Thyroid gland (tissue), 4 donors: ENCODE data around the gene LRRC28.

Source experiments
- POLR2A ChIP-seq, 2 donors: fragments of 450-650 bp; IDR thresholded peaks; one replicate each; pipeline ENCODE4 v1.6.1; 2017; ENCODE audit warnings: antibody characterized with exemption in 2 of 2, mild to moderate bottlenecking in 2 of 2, moderate library complexity in 1 of 2
- TF ChIP-seq, protein P1 (sequence below), 6 experiments: fragments of 200-600 bp in 3 of 6; fragments of 450-650 bp in 3 of 6; sonication (generic) in 3 of 6; IDR thresholded peaks; one replicate each; pipeline ENCODE4 v1.5.1; 2016 to 2019; ENCODE audit warnings: antibody characterized with exemption in 6 of 6, mild to moderate bottlenecking in 2 of 6, inconsistent platforms in 1 of 6, moderate library complexity in 1 of 6

DNA sequence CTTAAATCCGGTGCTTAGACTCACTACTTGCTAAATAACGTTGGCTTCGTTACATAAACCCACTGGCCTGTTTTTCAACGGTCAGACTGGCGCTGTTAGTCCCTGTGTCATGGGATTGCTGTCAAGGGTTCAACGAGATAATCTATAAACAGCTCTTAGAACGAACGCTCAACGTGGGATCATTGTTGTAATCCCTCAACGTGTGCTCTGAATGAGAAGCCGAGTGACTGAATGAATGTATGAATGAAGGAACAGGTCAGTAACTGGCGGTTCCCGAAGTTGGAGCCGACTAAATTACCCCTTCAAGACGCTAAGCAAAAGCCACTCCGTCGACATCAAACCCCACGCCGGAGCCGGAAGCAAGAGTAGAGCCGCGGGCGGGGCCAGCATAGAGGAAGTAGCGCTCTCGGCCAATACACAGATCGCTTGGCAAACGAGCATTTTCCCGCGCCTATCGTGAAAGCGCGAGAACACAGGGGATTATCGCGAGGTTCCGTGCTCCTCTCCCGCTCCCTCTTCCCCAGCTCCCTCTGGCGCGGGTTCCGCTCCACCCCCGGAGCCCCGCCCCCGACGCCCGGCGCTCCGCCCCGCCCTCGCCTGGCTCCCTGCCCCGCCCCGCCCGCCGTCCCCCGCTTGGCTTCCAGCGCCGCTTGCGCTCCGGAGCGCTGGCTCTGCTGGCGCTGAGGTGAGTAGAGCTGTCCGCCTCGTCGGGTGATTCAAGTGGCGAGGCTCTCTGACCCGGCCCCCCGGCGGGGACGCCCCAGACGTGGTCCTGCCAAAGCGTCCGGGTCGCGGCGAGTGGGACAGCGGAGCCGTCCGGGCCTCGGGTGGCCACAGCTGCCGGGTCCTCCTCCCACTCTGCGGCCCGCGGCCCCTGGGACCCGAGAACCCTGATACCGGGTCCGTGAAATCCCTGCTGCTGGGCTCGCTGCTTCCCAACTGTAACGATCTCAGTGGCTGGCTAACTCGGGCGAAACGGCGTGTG is at the start of gene LRRC28:
- TF ChIP-seq POLR2A (IDR thresholded peaks at IDR 0.05) = peak; percentile 70 to 88
- TF ChIP-seq, protein P1, sequence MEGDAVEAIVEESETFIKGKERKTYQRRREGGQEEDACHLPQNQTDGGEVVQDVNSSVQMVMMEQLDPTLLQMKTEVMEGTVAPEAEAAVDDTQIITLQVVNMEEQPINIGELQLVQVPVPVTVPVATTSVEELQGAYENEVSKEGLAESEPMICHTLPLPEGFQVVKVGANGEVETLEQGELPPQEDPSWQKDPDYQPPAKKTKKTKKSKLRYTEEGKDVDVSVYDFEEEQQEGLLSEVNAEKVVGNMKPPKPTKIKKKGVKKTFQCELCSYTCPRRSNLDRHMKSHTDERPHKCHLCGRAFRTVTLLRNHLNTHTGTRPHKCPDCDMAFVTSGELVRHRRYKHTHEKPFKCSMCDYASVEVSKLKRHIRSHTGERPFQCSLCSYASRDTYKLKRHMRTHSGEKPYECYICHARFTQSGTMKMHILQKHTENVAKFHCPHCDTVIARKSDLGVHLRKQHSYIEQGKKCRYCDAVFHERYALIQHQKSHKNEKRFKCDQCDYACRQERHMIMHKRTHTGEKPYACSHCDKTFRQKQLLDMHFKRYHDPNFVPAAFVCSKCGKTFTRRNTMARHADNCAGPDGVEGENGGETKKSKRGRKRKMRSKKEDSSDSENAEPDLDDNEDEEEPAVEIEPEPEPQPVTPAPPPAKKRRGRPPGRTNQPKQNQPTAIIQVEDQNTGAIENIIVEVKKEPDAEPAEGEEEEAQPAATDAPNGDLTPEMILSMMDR (IDR thresholded peaks at IDR 0.05) = peak in 1 of 6 experiments; percentile 4
